ENCODE results near the gene HVCN1. TPM values are rescaled to one million over a fixed set of nuclear protein-coding genes. Genes with fewer than 3 reads are reported as not detected.

Gene HVCN1
- 1.3 and 5.0 TPM in 2 replicates for total RNA-seq

DNA sequence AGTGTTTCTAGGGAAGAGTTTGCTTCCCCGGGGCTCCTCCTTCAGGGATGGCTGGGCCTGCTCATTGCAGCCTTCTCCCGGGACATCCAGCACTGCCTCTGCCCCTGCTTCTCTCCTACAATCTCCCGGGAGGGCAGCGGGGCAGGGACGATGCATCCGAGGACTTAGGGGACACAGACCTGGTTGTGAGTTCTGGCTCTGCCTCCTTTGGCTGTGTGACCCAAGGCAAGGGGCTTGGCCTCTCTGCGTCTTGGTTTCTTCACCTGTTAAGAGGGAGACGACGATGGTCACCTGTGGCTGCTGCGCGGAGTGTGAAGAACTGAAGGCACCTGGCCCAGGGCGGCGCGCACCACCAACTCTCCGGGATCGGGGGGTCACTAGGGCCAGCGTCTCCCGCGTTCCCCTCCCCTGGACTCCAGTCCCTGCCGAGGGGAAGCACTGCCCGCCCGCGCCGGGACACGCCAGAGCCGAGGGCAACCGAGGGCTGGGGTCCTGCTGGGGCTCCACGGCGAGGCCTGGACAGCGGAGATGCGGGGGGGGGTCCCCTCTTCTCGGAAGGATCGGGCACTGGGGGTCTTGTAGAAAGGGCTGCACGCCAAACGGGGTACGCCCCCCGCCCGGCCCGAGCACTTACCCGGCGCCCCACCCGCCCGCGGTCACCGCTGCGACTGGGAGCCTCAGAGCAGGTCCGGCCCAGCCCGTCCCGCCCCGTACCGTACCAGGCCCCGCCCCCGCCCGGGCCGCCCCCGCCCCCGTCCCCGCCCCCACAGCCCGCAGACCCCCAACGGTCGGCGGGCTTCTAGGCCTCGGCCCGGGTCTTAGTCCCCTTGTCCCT is at the start of gene HVCN1:
TSS of gene HVCN1 (minus strand) at position 670 of the 835 bp plus-strand sequence. CDS start 5,870 bp downstream, outside the sequence.

GRCh38 chr12:110613771-110614684 is 74.9 kb downstream of the HVCN1 start, which contains the start of gene TCTN1:
Gene TCTN1, plus strand, starts transcription at chr12:110614129. Its CDS starts 54 bp downstream, at chr12:110614183.

Other genes starting within 250 kb of the HVCN1 start
- gene ARPC3, start 238.8 kb downstream of the HVCN1 start, total RNA-seq: 170 and 185 TPM in 2 replicates
- 15.2 and 21.4 TPM in 2 replicates for gene GPN3, start 220.9 kb downstream of the HVCN1 start, total RNA-seq
- 6.8 and 10.9 TPM in 2 replicates for gene FAM216A, start 220.3 kb downstream of the HVCN1 start, total RNA-seq
- 60.9 and 71.2 TPM in 2 replicates for gene VPS29, start 187.0 kb downstream of the HVCN1 start, total RNA-seq
- gene RAD9B, start 186.8 kb downstream of the HVCN1 start, total RNA-seq: 0.16 and 0.25 TPM in 2 replicates
- 6.0 and 15.5 TPM in 2 replicates for gene PPTC7, start 105.8 kb downstream of the HVCN1 start, total RNA-seq
- 6.0 and 12.1 TPM in 2 replicates for gene TCTN1, start 75.0 kb downstream of the HVCN1 start, total RNA-seq
- 69.5 and 74.1 TPM in 2 replicates for gene PPP1CC, start 53.8 kb upstream of the HVCN1 start, total RNA-seq
- not detected in 2 replicates for gene CCDC63, start 157.9 kb upstream of the HVCN1 start, total RNA-seq
- gene MYL2, start 231.5 kb upstream of the HVCN1 start, total RNA-seq: 0.81 TPM in 1 of 2 replicates, not detected in the other